ENCODE data around the gene GLOD4.
"Not testable (repeated sequence)": the region's sequence is repeated elsewhere in the genome, so short reads cannot be mapped to it uniquely, and the experiment has no call there.

Gene GLOD4

DNA sequence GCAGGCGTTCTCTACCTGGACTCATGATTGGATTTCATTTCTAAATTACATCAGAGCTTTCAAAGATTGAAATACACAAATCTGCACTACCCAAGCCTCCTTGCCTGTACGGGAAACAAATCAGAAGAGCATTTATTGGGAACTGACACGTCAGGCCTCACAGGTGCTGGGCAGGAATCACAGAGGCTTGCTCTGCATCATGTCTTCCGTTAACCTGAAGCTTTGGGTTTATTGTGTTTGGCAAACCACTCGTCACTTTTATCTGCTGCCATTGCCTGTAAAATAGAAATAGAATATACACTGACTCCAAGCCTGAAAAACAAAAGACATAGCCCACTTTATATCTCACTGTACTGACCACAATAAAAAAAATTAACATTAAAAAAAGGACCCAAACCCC is 22.1 kb downstream of the GLOD4 start:
- Histone ChIP-seq H3K36me3 (peaks cover 80 to 92% (median 88%) of the 10 kb centered on the region in 11 experiments), H3K27me3 (no peaks in the 10 kb centered on the region), H3K4me1 (no peaks in the 10 kb centered on the region)

GRCh38 chr17:756010-756567 is 26.0 kb downstream of the GLOD4 start:
- H3K27me3 ChIP-seq; H3K4me3 ChIP-seq; H3K4me1 ChIP-seq; H3K4me2 ChIP-seq; H3K9ac ChIP-seq; H3K27ac ChIP-seq; H4K20me1 ChIP-seq; H3K9me3 ChIP-seq (replicated peaks in 1 of 11): not testable (repeated sequence)
- peaks cover 46 to 56% (median 51%) of the 10 kb centered on the region in 11 experiments for H3K36me3 ChIP-seq

More for the DNA sequence above, 22.1 kb downstream of the GLOD4 start:
- Histone ChIP-seq H3K27ac (no peak overlapping the region), H3K4me3 (no peak overlapping the region), H3K9me3 (replicated peaks in 1 of 11) (no peaks in the 10 kb centered on the region), H3K4me2 (no peak overlapping the region), H3K9ac (no peak overlapping the region), H4K20me1 (no peaks in the 10 kb centered on the region)
- TF ChIP-seq Cebpa-rat (IDR thresholded peaks at IDR 0.05) = no peak

- peaks cover 13 to 15% (median 14%) of the 10 kb centered on the region in 10 experiments for H3K4me1 ChIP-seq
- not testable (repeated sequence) for H3K9ac ChIP-seq; H3K4me2 ChIP-seq; H3K27ac ChIP-seq; H3K4me3 ChIP-seq; H3K9me3 ChIP-seq (replicated peaks in 1 of 11); H3K27me3 ChIP-seq
- peaks cover 40 to 50% (median 44%) of the 10 kb centered on the region in 11 experiments for H3K36me3 ChIP-seq
- H4K20me1 ChIP-seq = peaks cover 0 to 10% (median 6%) of the 10 kb centered on the region in 11 experiments; a peak in 11 of 22 replicates
Observed at GRCh38 chr17:755319-755961, 26.6 kb downstream of the GLOD4 start.

- Histone ChIP-seq H3K9me3 (replicated peaks in 1 of 11) (peaks cover 0 to 13% (median 7%) of the 10 kb centered on the region in 11 experiments; a peak in 9 of 22 replicates), H3K27me3 (no peaks in the 10 kb centered on the region), H3K4me3 (no peak overlapping the region), H3K27ac (no peak overlapping the region), H4K20me1 (peaks cover 0 to 29% (median 23%) of the 10 kb centered on the region in 11 experiments; a peak in 18 of 22 replicates), H3K36me3 (peaks cover 29 to 47% (median 35%) of the 10 kb centered on the region in 11 experiments), H3K4me2 (no peak overlapping the region), H3K4me1 (peaks cover 22 to 30% (median 29%) of the 10 kb centered on the region in 10 experiments), H3K9ac (no peak overlapping the region)
- TF ChIP-seq Cebpa-rat (IDR thresholded peaks at IDR 0.05) = no peak
Observed at GRCh38 chr17:753418-753817, 28.7 kb downstream of the GLOD4 start.

- H3K9me3 ChIP-seq (replicated peaks in 1 of 11) = peaks cover 0 to 13% (median 7%) of the 10 kb centered on the region in 11 experiments; a peak in 9 of 22 replicates
Observed at GRCh38 chr17:752620-753219, 29.4 kb downstream of the GLOD4 start.

DNA sequence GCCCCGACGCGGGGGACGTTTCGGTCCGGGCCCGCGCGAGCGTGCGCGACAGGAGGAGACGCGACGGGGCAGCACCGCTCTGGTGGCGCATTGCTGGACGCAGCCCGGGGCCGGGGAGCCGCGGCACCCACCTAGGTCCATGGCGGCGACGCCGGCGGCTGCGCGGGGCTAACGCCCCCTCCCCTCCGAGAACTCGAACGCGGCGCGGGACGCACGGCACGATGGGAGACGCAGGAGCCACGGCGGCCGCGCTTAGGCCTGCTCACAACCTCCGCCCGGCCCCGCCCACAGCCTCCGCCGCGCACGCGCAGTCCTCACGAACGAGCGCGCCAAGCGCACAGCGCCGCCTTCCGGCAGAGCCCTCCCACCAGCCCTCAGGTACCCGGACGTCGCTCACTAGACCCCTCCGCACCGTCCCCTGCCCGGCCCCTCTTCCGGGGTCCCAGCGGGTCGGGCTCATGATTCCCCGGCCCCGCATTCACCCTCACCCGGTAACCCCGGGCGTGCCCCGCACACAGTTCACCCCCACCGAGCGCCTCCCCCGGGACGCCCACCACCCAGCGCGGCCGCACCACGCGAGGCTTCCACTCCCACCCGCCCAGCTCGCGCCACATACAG is 30.0 kb downstream of the GLOD4 start, which contains the start of gene GEMIN4:
Gene GEMIN4, minus strand, starts transcription at position 263 of the 618 bp plus-strand sequence. Its CDS starts 122 bp downstream, at position 141.
- H3K9me3 ChIP-seq (replicated peaks in 1 of 11) = peaks cover 0 to 13% (median 7%) of the 10 kb centered on the region in 11 experiments; a peak in 9 of 22 replicates
- H3K4me2 ChIP-seq = peak within 1 kb of the TSS; percentile 92 to 99 (median 96)
- peaks cover 0 to 42% (median 36%) of the 10 kb centered on the region in 11 experiments; a peak in 20 of 22 replicates for H4K20me1 ChIP-seq
- H3K27ac ChIP-seq = peak within 1 kb of the TSS; percentile 86 to 100 (median 98)
- peak within 1 kb of the TSS; percentile 93 to 99 (median 97) for H3K9ac ChIP-seq
- peaks cover 29 to 47% (median 35%) of the 10 kb centered on the region in 11 experiments for H3K36me3 ChIP-seq
- H3K27me3 ChIP-seq = no peaks in the 10 kb centered on the region
- TF ChIP-seq Cebpa-rat (IDR thresholded peaks at IDR 0.05) = no peak
- H3K4me1 ChIP-seq = peaks cover 26 to 44% (median 42%) of the 10 kb centered on the region in 10 experiments
- H3K4me3 ChIP-seq = peak within 1 kb of the TSS; percentile 75 to 91 (median 85)

More at GRCh38 chr17:752620-753219, 29.4 kb downstream of the GLOD4 start:
- H3K4me3 ChIP-seq = peak overlapping the region; percentile 75 to 91 (median 85)
- H3K27ac ChIP-seq = peak overlapping the region; percentile 86 to 100 (median 98)
- no peaks in the 10 kb centered on the region for H3K27me3 ChIP-seq
- peak overlapping the region; percentile 92 to 99 (median 96) for H3K4me2 ChIP-seq
- peak overlapping the region; percentile 93 to 99 (median 97) for H3K9ac ChIP-seq
- peaks cover 22 to 37% (median 36%) of the 10 kb centered on the region in 10 experiments for H3K4me1 ChIP-seq
- peaks cover 29 to 47% (median 35%) of the 10 kb centered on the region in 11 experiments for H3K36me3 ChIP-seq
- no peak for TF ChIP-seq Cebpa-rat (IDR thresholded peaks at IDR 0.05)
- peaks cover 0 to 36% (median 30%) of the 10 kb centered on the region in 11 experiments; a peak in 19 of 22 replicates for H4K20me1 ChIP-seq

DNA sequence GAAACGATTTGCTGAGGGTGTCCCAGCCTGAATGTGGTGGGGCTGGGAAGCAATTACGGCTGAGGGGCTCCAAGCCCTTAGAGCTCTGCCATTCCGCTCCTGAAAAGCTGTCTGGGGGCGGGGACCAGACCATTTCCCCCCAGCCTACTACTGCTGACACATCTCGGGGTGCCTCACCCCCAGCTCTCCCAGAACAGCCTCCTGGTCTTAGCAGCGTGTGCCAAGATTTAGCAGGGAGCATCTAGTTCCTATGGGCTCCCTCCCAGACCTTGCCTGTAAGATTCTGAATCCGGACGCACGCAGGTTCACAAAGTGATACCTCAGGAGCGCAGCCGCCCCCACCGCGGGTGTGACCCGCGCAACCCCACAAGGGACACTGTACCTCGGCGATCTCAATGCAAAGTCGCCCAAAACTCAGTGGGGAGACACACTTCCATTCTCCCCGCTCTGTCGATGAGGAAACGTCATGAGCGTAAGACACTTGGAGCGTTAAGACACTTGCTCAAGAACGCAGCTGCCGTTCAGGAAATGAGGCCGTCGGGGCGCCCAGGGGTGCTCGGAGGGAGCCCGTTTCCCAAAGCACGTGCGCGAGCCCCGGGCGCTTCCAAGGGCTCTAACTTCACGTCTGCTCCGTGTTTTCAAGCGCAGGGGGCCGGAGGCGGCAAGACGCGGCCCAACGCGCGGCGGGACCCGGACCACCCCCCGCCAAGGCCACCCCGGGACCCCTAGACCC is 30.6 kb downstream of the GLOD4 start:
- peaks cover 0 to 13% (median 7%) of the 10 kb centered on the region in 11 experiments; a peak in 9 of 22 replicates for H3K9me3 ChIP-seq (replicated peaks in 1 of 11)
- peak overlapping the region; percentile 75 to 91 (median 85) for H3K4me3 ChIP-seq
- H4K20me1 ChIP-seq = peaks cover 0 to 49% (median 43%) of the 10 kb centered on the region in 11 experiments; a peak in 20 of 22 replicates
- H3K27ac ChIP-seq = peak overlapping the region; percentile 86 to 100 (median 98)
- H3K27me3 ChIP-seq = no peaks in the 10 kb centered on the region
- H3K36me3 ChIP-seq = peaks cover 29 to 47% (median 35%) of the 10 kb centered on the region in 11 experiments
- peaks cover 33 to 50% (median 48%) of the 10 kb centered on the region in 10 experiments for H3K4me1 ChIP-seq
- peak overlapping the region; percentile 93 to 99 (median 97) for H3K9ac ChIP-seq
- TF ChIP-seq Cebpa-rat (IDR thresholded peaks at IDR 0.05) = 0 out of 22 replicates have a peak, but pooled peaks of 2 of the 11 experiments have one; percentile 35 to 44
- peak overlapping the region; percentile 92 to 99 (median 96) for H3K4me2 ChIP-seq

Data from BLaER1 treated with 17β-estradiol and CSF1 and Interleukin-3, amounts not matched to agents 10 nM and 100 nM (cell line).